ENCODE measurements around the gene WDHD1.
"Not testable (repeated sequence)": the region's sequence is repeated elsewhere in the genome, so short reads cannot be mapped to it uniquely, and the experiment has no call there.

GRCh38 chr14:55024365-55024764 is 2.5 kb downstream of the WDHD1 start:
- TF ChIP-seq, protein P1, sequence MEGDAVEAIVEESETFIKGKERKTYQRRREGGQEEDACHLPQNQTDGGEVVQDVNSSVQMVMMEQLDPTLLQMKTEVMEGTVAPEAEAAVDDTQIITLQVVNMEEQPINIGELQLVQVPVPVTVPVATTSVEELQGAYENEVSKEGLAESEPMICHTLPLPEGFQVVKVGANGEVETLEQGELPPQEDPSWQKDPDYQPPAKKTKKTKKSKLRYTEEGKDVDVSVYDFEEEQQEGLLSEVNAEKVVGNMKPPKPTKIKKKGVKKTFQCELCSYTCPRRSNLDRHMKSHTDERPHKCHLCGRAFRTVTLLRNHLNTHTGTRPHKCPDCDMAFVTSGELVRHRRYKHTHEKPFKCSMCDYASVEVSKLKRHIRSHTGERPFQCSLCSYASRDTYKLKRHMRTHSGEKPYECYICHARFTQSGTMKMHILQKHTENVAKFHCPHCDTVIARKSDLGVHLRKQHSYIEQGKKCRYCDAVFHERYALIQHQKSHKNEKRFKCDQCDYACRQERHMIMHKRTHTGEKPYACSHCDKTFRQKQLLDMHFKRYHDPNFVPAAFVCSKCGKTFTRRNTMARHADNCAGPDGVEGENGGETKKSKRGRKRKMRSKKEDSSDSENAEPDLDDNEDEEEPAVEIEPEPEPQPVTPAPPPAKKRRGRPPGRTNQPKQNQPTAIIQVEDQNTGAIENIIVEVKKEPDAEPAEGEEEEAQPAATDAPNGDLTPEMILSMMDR (IDR thresholded peaks at IDR 0.05 in 8 of 11, conservative IDR thresholded peaks at IDR 0.05 in 3 of 11), result not testable (repeated sequence)
- TF ChIP-seq POLR2A (IDR thresholded peaks at IDR 0.05), result not testable (repeated sequence)
